ENCODE measurements around the gene BAX.

- TF ChIP-seq HMGXB4 (CRISPR knock-in tag; IDR thresholded peaks at IDR 0.05; ENCODE audit: borderline replicate concordance) = no peak
- TF ChIP-seq, protein P1, sequence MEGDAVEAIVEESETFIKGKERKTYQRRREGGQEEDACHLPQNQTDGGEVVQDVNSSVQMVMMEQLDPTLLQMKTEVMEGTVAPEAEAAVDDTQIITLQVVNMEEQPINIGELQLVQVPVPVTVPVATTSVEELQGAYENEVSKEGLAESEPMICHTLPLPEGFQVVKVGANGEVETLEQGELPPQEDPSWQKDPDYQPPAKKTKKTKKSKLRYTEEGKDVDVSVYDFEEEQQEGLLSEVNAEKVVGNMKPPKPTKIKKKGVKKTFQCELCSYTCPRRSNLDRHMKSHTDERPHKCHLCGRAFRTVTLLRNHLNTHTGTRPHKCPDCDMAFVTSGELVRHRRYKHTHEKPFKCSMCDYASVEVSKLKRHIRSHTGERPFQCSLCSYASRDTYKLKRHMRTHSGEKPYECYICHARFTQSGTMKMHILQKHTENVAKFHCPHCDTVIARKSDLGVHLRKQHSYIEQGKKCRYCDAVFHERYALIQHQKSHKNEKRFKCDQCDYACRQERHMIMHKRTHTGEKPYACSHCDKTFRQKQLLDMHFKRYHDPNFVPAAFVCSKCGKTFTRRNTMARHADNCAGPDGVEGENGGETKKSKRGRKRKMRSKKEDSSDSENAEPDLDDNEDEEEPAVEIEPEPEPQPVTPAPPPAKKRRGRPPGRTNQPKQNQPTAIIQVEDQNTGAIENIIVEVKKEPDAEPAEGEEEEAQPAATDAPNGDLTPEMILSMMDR (IDR thresholded peaks at IDR 0.05) = no peak
- no peak for TF ChIP-seq REST (IDR thresholded peaks at IDR 0.05)
- TF ChIP-seq CBX8 (IDR thresholded peaks at IDR 0.05) = no peak
- no peak for TF ChIP-seq POLR2A (IDR thresholded peaks at IDR 0.05; ENCODE audit: low read length)
- TF ChIP-seq RAD21 (conservative IDR thresholded peaks at IDR 0.05 in 1 of 2, IDR thresholded peaks at IDR 0.05 in 1 of 2) = no peak
- no peak for TF ChIP-seq CEBPB (IDR thresholded peaks at IDR 0.05)
- TF ChIP-seq SREBF2 (IDR thresholded peaks at IDR 0.05) = no peak
Measured at GRCh38 chr19:48992581-48993174, 38.0 kb downstream of the BAX start.
